HepG2 (cell line): ENCODE results near the gene SCARF1.

ENCODE experiments used
- CREB1 ChIP-seq, 2 experiments: fragments of 450-650 bp in 1 of 2; IDR thresholded peaks; 2 replicates each; pipeline ENCODE4 v1.6.1; 2016 to 2017; ENCODE audit warnings: control low read depth in 1 of 2, mild to moderate bottlenecking in 1 of 2, missing compliant biosample characterization in 1 of 2, missing genetic modification characterization in 1 of 2
- NFYB ChIP-seq: sonication (generic); formaldehyde crosslinking; IDR thresholded peaks from 2 replicates; pipeline ENCODE4 v1.4.0; 2020; ENCODE audit warnings: missing genetic modification reagents
- RXRA ChIP-seq: sonication (generic); formaldehyde crosslinking; IDR thresholded peaks from 2 replicates; pipeline ENCODE4 v1.5.1; 2020; ENCODE audit warnings: missing genetic modification reagents
- ZBTB38 ChIP-seq: sonication (generic); formaldehyde crosslinking; IDR thresholded peaks from 2 replicates; pipeline ENCODE4 v1.5.1; 2020; ENCODE audit warnings: mild to moderate bottlenecking, missing genetic modification reagents
- ZNF766 ChIP-seq: sonication (generic); formaldehyde crosslinking; IDR thresholded peaks from 2 replicates; pipeline ENCODE4 v1.5.0; 2020; ENCODE audit warnings: missing genetic modification reagents, borderline replicate concordance
- ZSCAN20 ChIP-seq: sonication (generic); formaldehyde crosslinking; IDR thresholded peaks from 2 replicates; pipeline ENCODE4 v1.4.0; 2020; ENCODE audit warnings: missing genetic modification reagents, mild to moderate bottlenecking, borderline replicate concordance
- TF ChIP-seq, protein P1 (sequence below): sonication (generic); formaldehyde crosslinking; IDR thresholded peaks from 2 replicates; pipeline ENCODE4 v1.4.0; 2020; ENCODE audit warnings: low read depth, missing genetic modification reagents
- TF ChIP-seq, protein P2 (sequence below), 2 experiments: sonication (generic) in 1 of 2; formaldehyde crosslinking in 1 of 2; IDR thresholded peaks; 2 replicates each; pipeline versions ENCODE4 v1.5.1 to v1.6.1; 2011 to 2020; ENCODE audit warnings: borderline replicate concordance in 1 of 2, low read depth in 1 of 2, low read length in 1 of 2, mild to moderate bottlenecking in 1 of 2, missing genetic modification reagents in 1 of 2, moderate library complexity in 1 of 2

DNA sequence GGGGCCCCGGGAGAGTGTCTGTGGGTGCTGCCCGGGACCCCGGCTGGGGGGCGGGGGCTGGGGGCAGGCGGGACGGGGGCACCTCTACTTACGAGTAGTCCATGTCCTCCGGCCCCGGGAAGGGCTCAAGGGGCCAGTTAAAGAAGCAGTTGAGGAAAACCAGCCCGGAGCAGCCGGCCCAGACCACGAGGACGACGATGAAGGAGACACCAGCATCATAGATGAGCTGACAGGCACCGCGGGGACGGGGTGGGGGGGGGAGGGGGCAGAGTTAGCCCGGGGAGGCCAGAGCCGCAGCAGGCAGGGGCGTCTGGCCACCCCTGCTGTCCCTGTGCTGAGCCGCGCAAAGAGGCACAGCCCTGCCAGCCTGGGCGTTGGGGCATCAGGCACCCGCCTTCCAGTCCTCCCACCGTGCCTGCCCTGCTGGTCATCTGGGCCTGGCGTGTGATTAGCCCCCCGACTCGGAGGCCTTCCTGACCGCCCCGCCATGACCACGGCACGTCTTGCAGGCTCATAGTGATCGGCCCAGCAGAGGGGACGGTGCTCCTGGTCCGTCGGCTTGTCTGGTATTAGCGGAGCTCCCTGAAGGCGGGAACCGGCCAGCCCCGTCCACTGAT lies 54.0 kb downstream of the SCARF1 start:
- TF ChIP-seq ZBTB38 (CRISPR knock-in tag): peak; percentile 70; the same call in 1 of the 2 replicates
- TF ChIP-seq, protein P1, sequence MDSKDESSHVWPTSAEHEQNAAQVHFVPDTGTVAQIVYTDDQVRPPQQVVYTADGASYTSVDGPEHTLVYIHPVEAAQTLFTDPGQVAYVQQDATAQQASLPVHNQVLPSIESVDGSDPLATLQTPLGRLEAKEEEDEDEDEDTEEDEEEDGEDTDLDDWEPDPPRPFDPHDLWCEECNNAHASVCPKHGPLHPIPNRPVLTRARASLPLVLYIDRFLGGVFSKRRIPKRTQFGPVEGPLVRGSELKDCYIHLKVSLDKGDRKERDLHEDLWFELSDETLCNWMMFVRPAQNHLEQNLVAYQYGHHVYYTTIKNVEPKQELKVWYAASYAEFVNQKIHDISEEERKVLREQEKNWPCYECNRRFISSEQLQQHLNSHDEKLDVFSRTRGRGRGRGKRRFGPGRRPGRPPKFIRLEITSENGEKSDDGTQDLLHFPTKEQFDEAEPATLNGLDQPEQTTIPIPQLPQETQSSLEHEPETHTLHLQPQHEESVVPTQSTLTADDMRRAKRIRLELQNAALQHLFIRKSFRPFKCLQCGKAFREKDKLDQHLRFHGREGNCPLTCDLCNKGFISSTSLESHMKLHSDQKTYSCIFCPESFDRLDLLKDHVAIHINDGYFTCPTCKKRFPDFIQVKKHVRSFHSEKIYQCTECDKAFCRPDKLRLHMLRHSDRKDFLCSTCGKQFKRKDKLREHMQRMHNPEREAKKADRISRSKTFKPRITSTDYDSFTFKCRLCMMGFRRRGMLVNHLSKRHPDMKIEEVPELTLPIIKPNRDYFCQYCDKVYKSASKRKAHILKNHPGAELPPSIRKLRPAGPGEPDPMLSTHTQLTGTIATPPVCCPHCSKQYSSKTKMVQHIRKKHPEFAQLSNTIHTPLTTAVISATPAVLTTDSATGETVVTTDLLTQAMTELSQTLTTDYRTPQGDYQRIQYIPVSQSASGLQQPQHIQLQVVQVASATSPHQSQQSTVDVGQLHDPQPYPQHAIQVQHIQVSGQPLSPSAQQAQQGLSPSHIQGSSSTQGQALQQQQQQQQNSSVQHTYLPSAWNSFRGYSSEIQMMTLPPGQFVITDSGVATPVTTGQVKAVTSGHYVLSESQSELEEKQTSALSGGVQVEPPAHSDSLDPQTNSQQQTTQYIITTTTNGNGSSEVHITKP (CRISPR knock-in tag): no peak
- TF ChIP-seq ZNF766 (CRISPR knock-in tag): no peak
- TF ChIP-seq, protein P2, sequence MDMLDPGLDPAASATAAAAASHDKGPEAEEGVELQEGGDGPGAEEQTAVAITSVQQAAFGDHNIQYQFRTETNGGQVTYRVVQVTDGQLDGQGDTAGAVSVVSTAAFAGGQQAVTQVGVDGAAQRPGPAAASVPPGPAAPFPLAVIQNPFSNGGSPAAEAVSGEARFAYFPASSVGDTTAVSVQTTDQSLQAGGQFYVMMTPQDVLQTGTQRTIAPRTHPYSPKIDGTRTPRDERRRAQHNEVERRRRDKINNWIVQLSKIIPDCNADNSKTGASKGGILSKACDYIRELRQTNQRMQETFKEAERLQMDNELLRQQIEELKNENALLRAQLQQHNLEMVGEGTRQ (IDR thresholded peaks at IDR 0.05; ENCODE audit: low read depth, low read length): no peak
- TF ChIP-seq, protein P2 (CRISPR knock-in tag; IDR thresholded peaks at IDR 0.05; ENCODE audit: borderline replicate concordance): no peak
- TF ChIP-seq CREB1 (IDR thresholded peaks at IDR 0.05): no peak
- no peak for TF ChIP-seq CREB1 (CRISPR knock-in tag; IDR thresholded peaks at IDR 0.05)
- no peak for TF ChIP-seq RXRA (CRISPR knock-in tag)
- no peak for TF ChIP-seq NFYB (CRISPR knock-in tag)
- TF ChIP-seq ZSCAN20 (CRISPR knock-in tag): no peak
